Activated CD8-positive, alpha-beta T cell treated with anti-CD3 and anti-CD28 coated beads for 36 hours (primary cell): ENCODE data around the gene SPSB3. TPM values are rescaled to one million over a fixed set of nuclear protein-coding genes. Genes with fewer than 3 reads are reported as not detected.

Experiments
- ATAC-seq: fragments of 200-7000 bp; cut with Tn5 transposase; one replicate; pipeline ENCODE4 v1.10.0; 2021; ENCODE audit warnings: mild to moderate bottlenecking, moderate library complexity
- CTCF ChIA-PET: fragments of 350-600 bp; sonication (Branson Sonifier 250); formaldehyde crosslinking; loops from one replicate; lab custom pipeline; 2021; ENCODE audit warnings: antibody characterized with exemption; lab: Charles Lee
- POLR2A ChIA-PET: fragments of 350-600 bp; sonication (Branson Sonifier 250); formaldehyde crosslinking; loops from one replicate; lab custom pipeline; 2021; ENCODE audit warnings: antibody characterized with exemption; lab: Charles Lee
- DNase-seq: peaks from one replicate; pipeline ENCODE4 v3.0.0-alpha.2; 2020
- H3K27ac Mint-ChIP-seq: one replicate; pipeline ENCODE4 v1.8.0; 2021; ENCODE audit warnings: mild to moderate bottlenecking, mixed read lengths
- H3K27me3 Mint-ChIP-seq: one replicate; pipeline ENCODE4 v1.8.0; 2021; ENCODE audit warnings: mixed read lengths
- H3K36me3 Mint-ChIP-seq: one replicate; pipeline ENCODE4 v1.8.0; 2021; ENCODE audit warnings: low read depth, mixed read lengths
- H3K4me1 Mint-ChIP-seq: one replicate; pipeline ENCODE4 v1.8.0; 2021; ENCODE audit warnings: low read depth, mixed read lengths
- H3K4me3 Mint-ChIP-seq: one replicate; pipeline ENCODE4 v1.8.0; 2021; ENCODE audit warnings: mild to moderate bottlenecking, moderate library complexity, mixed read lengths
- H3K9me3 Mint-ChIP-seq: one replicate; pipeline ENCODE4 v1.8.0; 2021; ENCODE audit warnings: mixed read lengths
- intact Hi-C: fragments of 100-400 bp; cut with micrococcal nuclease; formaldehyde crosslinking; loops from one replicate; pipeline ENCODE4 v1.10.0; 2022
- total RNA-seq, 2 experiments: library from RNA; stranded (reverse); gene quantifications; one replicate each; pipeline ENCODE4 v1.2.3, GENCODE V29; 2021
- TF ChIP-seq, protein P1 (sequence below): fragments of 200-600 bp; IDR thresholded peaks from one replicate; pipeline ENCODE4 v1.8.0; 2022; ENCODE audit warnings: antibody characterized with exemption, mild to moderate bottlenecking

The SPSB3 gene
- total RNA-seq, 2 experiments from 2014 or later: 14.4 to 15.2 TPM

DNA sequence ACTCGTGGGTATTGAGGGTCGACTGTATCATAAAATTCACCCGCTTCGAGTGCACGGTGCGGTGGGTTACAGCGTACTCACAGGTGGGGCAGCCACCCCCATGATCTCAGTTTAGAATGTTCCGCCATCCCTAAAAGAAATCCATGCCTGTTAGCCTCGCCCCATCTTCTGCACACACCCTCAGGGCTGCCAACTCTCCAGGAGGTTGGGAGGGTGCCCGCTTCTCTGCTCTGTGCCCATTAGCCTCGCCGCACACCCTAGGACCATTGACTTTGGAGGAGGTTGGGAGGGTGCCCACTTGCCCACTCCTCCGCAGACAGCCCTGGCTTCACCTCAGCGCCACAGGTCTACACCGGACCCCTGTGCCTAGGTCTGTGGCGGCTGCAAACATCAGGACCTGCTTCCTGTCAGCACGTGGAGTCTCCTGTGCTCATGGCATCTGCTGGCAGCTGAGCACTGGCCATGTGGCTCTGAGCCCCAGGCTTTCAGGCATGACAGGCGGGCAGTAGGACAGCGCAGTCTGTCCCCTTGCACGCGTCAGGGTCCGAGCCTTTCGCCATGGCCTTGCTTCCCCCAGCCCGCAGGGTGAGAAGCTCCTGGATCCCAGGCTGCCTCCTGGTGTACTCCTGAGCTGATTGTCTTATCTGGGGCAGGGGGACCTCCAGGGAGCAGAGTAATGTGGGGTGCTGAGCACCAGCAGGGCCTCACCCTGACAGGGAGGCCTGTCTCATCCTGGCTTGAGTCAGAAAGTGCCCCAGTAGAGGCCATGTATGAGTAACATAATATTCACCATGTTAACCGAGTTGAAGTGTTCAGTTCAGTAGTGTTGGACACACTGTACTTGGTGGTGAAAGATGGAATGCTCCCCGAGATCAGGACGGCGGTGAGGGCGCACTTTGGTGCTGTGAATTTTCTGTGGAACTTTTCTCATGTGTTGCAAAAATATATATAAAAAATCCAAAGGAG, 32.9 kb downstream of the SPSB3 start:
- H3K36me3 Mint-ChIP-seq: peaks cover 1% of the 10 kb centered on the region
- no peaks in the 10 kb centered on the region for H3K4me1 Mint-ChIP-seq
- CTCF ChIA-PET: interaction anchor here (0.7 kb wide), 1 partner anchor 41 kb away, joined by 4 read pairs; no protein-coding TSS in a partner anchor
- intact Hi-C loops: no loop called here
- no peak for DNase-seq
- H3K27me3 Mint-ChIP-seq: no peaks in the 10 kb centered on the region
- no peak overlapping the region for H3K27ac Mint-ChIP-seq
- H3K4me3 Mint-ChIP-seq: no peak overlapping the region
- H3K9me3 Mint-ChIP-seq: no peaks in the 10 kb centered on the region
- TF ChIP-seq, protein P1, sequence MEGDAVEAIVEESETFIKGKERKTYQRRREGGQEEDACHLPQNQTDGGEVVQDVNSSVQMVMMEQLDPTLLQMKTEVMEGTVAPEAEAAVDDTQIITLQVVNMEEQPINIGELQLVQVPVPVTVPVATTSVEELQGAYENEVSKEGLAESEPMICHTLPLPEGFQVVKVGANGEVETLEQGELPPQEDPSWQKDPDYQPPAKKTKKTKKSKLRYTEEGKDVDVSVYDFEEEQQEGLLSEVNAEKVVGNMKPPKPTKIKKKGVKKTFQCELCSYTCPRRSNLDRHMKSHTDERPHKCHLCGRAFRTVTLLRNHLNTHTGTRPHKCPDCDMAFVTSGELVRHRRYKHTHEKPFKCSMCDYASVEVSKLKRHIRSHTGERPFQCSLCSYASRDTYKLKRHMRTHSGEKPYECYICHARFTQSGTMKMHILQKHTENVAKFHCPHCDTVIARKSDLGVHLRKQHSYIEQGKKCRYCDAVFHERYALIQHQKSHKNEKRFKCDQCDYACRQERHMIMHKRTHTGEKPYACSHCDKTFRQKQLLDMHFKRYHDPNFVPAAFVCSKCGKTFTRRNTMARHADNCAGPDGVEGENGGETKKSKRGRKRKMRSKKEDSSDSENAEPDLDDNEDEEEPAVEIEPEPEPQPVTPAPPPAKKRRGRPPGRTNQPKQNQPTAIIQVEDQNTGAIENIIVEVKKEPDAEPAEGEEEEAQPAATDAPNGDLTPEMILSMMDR: no peak
- ATAC-seq: no peak
- POLR2A ChIA-PET: interaction anchor here (0.6 to 1.4 kb wide), 2 partner anchors 23 to 1701 kb away, joined by 3 to 4 read pairs; partner anchors contain the start of gene EME2

DNA sequence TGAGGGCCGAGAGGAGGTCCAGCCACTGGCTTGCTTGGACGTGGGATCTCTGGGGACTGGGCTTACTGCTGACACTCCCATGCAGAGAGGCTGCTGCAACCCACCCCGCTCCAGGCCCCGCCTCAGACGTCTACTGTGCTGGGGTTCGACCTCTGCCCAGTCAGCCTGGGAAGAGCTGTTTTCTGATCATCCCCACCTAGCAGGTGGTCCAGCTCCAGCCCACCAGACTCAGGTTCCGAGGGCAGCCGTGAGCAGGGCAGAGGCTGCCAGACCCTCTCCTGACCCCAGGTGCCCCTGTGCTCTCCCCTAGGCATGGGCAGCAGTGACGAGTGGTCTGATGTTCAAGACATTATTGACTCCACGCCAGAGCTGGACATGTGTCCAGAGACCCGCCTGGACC, 34.4 kb downstream of the SPSB3 start:
- H3K36me3 Mint-ChIP-seq: peaks cover 1% of the 10 kb centered on the region
- H3K27me3 Mint-ChIP-seq: no peaks in the 10 kb centered on the region
- ATAC-seq (no peak), DNase-seq (no peak)
- intact Hi-C loops: no loop called here
- no peak overlapping the region for H3K4me3 Mint-ChIP-seq
- TF ChIP-seq, protein P1: no peak
- no peaks in the 10 kb centered on the region for H3K9me3 Mint-ChIP-seq
- H3K4me1 Mint-ChIP-seq: no peaks in the 10 kb centered on the region
- no peak overlapping the region for H3K27ac Mint-ChIP-seq
- CTCF ChIA-PET: no interaction called here
- POLR2A ChIA-PET: no interaction called here

DNA sequence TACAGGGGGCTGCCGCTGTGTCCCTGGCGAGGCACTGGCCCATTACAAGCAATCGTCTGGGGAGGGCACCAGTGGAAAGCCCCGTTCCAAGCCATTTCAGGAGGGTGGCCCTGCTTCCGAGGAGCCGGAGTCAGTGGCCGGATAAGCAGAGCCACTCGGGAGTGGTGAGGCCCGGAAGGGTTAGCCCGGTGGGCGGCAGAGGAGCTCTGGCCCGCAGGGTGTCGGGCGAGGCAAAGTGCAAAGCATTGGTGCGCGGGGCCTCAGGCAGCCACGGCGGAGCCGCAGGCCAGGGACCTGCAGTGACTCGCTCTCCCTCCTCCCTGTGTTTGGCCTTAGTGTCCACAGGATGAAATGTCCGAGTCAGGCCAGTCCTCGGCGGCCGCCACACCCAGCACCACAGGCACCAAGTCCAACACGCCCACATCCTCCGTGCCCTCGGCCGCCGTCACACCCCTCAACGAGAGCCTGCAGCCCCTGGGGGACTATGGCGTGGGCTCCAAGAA, 35.6 kb downstream of the SPSB3 start:
- ChIA-PET CTCF (interaction anchor here (1.0 kb wide), 1 partner anchor 36 kb away, joined by 3 read pairs; the partner anchor contains the start of genes NUBP2 and SPSB3), POLR2A (interaction anchor here (0.7 kb wide), 1 partner anchor 10 kb away, joined by 3 read pairs; no protein-coding TSS in a partner anchor)
- no peak overlapping the region for H3K4me3 Mint-ChIP-seq
- no peak for ATAC-seq
- no peak for DNase-seq
- H3K36me3 Mint-ChIP-seq: no peaks in the 10 kb centered on the region
- intact Hi-C loops: no loop called here
- no peaks in the 10 kb centered on the region for H3K9me3 Mint-ChIP-seq
- H3K4me1 Mint-ChIP-seq: no peaks in the 10 kb centered on the region
- TF ChIP-seq, protein P1: no peak
- H3K27ac Mint-ChIP-seq: no peak overlapping the region
- no peaks in the 10 kb centered on the region for H3K27me3 Mint-ChIP-seq

DNA sequence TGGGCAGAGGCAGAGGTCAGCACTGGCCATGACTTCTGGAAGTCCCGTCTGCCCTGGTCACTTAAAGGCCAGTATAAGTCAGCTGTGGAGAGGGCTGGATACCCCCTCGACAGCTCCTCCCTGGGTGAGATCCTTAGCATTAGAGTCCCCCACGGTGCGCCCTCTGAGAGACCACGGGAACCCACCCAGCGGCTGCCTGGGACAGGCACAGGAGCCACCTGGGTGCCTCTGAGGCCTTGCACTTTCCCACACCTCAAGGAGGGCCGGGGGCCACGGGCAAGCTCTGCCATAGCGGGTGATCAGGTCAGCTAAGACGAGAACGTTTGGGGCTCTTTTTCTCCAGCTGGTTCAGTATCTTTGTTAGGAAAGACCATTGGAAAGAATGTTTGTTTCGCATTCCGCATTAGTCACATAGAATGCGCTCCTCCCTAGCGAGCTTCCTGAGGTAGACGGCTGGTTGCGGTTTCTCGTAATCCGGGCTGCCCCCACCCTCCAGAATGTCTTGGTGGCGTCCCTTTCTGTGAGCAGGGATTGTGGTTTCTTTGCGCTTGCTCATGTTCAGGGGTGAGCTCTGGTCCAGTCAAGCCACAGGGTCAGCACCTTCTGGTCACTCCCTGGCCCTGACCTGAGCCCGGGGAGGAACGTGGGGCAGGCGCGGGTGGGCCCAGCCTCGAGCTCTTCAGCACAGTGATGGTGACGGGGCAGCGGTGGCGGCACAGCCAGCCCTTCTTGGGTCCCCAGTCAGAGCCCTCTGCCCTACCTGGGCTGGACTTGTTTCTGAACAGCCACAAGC, 36.3 kb downstream of the SPSB3 start:
- ATAC-seq (no peak), DNase-seq (no peak)
- Mint-ChIP-seq H3K4me1 (no peaks in the 10 kb centered on the region), H3K27ac (no peak overlapping the region), H3K4me3 (no peak overlapping the region), H3K36me3 (no peaks in the 10 kb centered on the region), H3K9me3 (no peaks in the 10 kb centered on the region), H3K27me3 (no peaks in the 10 kb centered on the region)
- intact Hi-C loops: no loop called here
- POLR2A ChIA-PET: interaction anchor here (0.7 kb wide), 1 partner anchor 10 kb away, joined by 3 read pairs; no protein-coding TSS in a partner anchor
- TF ChIP-seq, protein P1: no peak
- CTCF ChIA-PET: interaction anchor here (1.0 kb wide), 1 partner anchor 36 kb away, joined by 3 read pairs; the partner anchor contains the start of genes NUBP2 and SPSB3
